PC-3 (cell line): ENCODE results near the gene DKK1. TPM values are rescaled to one million over a fixed set of nuclear protein-coding genes. Genes with fewer than 3 reads are reported as not detected.

Experiments used
- ATAC-seq: fragments of 200-7000 bp; cut with Tn5 transposase; 2 replicates; pipeline ENCODE4 v1.9.1; 2020; ENCODE audit warnings: mild to moderate bottlenecking, moderate library complexity
- BruUV-seq: library from RNA; stranded (reverse); fragments of 400-500 nt; replicated peaks from 2 replicates; lab custom pipeline; 2021; lab: Mats Ljungman, UMichigan
- CTCF ChIA-PET: fragments of 300-600 bp; sonication (Branson Sonifier 250); formaldehyde crosslinking; loops from one replicate; lab custom pipeline; 2022; ENCODE audit warnings: antibody characterized with exemption; lab: Charles Lee
- POLR2A ChIA-PET: fragments of 300-600 bp; sonication (Branson Sonifier 250); formaldehyde crosslinking; loops from one replicate; lab custom pipeline; 2022; ENCODE audit warnings: antibody characterized with exemption; ENCODE audit not compliant: unreplicated experiment; lab: Charles Lee
- DNase-seq: peaks from one replicate; pipeline ENCODE4 v3.0.0-alpha.2; 2015
- H2AFZ ChIP-seq: fragments of 300-600 bp; sonication (generic); 2 replicates; pipeline ENCODE4 v1.6.0; 2016; ENCODE audit warnings: antibody characterized with exemption, low read length
- H3F3A ChIP-seq: fragments of 300-600 bp; sonication (generic); one replicate; pipeline ENCODE4 v1.6.0; 2017; ENCODE audit warnings: antibody characterized with exemption, low read length, control low read depth, mild to moderate bottlenecking; ENCODE audit not compliant: unreplicated experiment
- H3K27ac ChIP-seq: fragments of 300-600 bp; sonication (generic); 2 replicates; pipeline ENCODE4 v1.5.1; 2016; ENCODE audit warnings: mild to moderate bottlenecking, low read length
- H3K27me3 ChIP-seq: fragments of 300-600 bp; sonication (generic); 2 replicates; pipeline ENCODE4 v1.6.1; 2016; ENCODE audit warnings: low read length, mixed read lengths
- H3K36me3 ChIP-seq: fragments of 300-600 bp; sonication (generic); 2 replicates; pipeline ENCODE4 v1.6.1; 2016; ENCODE audit warnings: low read depth, mixed run types, low read length, mixed read lengths
- H3K4me1 ChIP-seq: fragments of 300-600 bp; sonication (generic); 2 replicates; pipeline ENCODE4 v1.5.1; 2016; ENCODE audit warnings: low read length; ENCODE audit not compliant: insufficient read depth
- H3K4me2 ChIP-seq: fragments of 300-600 bp; sonication (generic); 2 replicates; pipeline ENCODE4 v1.6.0; 2016; ENCODE audit warnings: low read length
- H3K4me3 ChIP-seq: fragments of 300-600 bp; sonication (generic); 2 replicates; pipeline ENCODE4 v1.5.1; 2016; ENCODE audit warnings: mild to moderate bottlenecking, low read length, mixed read lengths
- H3K79me2 ChIP-seq: fragments of 300-600 bp; sonication (generic); 2 replicates; pipeline ENCODE4 v1.6.1; 2017; ENCODE audit warnings: low read length, mixed read lengths
- H3K9ac ChIP-seq: fragments of 300-600 bp; sonication (generic); 2 replicates; pipeline ENCODE4 v1.6.0; 2016; ENCODE audit warnings: mild to moderate bottlenecking, low read length
- H3K9me2 ChIP-seq: fragments of 300-600 bp; sonication (generic); replicated peaks from 2 replicates; pipeline ENCODE4 v1.6.1; 2016; ENCODE audit warnings: mixed run types, low read length, mixed read lengths
- H3K9me3 ChIP-seq: fragments of 300-600 bp; sonication (generic); 2 replicates; pipeline ENCODE4 v1.6.1; 2016; ENCODE audit warnings: low read length, mixed read lengths
- H4K20me1 ChIP-seq: fragments of 300-600 bp; sonication (generic); 2 replicates; pipeline ENCODE4 v1.6.1; 2016; ENCODE audit warnings: low read length, mixed read lengths
- EZH2 ChIP-seq: fragments of 300-600 bp; sonication (generic); IDR thresholded peaks from one replicate; pipeline ENCODE4 v1.6.1; 2017; ENCODE audit warnings: antibody characterized with exemption, mild to moderate bottlenecking, low read length; ENCODE audit not compliant: unreplicated experiment
- EZH2phosphoT487 ChIP-seq: fragments of 300-600 bp; sonication (generic); IDR thresholded peaks from 2 replicates; pipeline ENCODE4 v1.6.1; 2018; ENCODE audit warnings: mild to moderate bottlenecking, antibody characterized with exemption, low read length, borderline replicate concordance
- intact Hi-C: fragments of 100-400 bp; cut with micrococcal nuclease; formaldehyde crosslinking; loops from 2 replicates; pipeline ENCODE4 v1.9.0; 2023
- total RNA-seq: library from RNA; depleted of rRNA; stranded (reverse); fragments of >200 nt; gene quantifications from 2 replicates; pipeline ENCODE4 v1.2.3, GENCODE V29; 2014
- TF ChIP-seq, protein P1 (sequence below): fragments of 300-600 bp; sonication (generic); conservative IDR thresholded peaks from 2 replicates; pipeline ENCODE4 v1.5.1; 2017; ENCODE audit warnings: antibody characterized with exemption, low read depth, mild to moderate bottlenecking, low read length

Gene DKK1
- total RNA-seq, 1 experiment from 2014 or later, result 1,592 TPM

DNA sequence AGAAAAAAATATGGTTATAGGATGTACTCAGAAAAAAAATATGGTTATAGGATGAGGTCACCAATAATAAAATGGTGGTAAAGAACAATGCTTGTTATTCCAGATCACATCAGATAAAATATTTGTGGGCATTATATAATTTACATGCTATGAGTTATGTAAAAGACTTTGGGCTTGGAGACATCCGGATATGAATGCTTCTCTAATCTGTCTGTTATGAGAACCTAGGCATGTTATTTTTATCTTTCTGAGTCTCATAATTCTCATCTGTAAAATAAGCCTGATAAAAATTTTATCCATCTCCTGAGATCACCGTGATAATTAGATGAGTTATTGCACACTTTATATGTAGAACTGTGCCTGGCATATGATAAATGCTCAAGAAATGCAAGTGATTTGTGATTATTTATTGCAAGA, 37.8 kb downstream of the DKK1 start:
- ChIA-PET POLR2A (no interaction called here), CTCF (no interaction called here)
- Histone ChIP-seq H3K9me2 (no peaks in the 10 kb centered on the region), H3F3A (no peaks in the 10 kb centered on the region), H3K27ac (peak overlapping the region; percentile 3), H3K36me3 (no peaks in the 10 kb centered on the region), H4K20me1 (no peaks in the 10 kb centered on the region), H2AFZ (peak overlapping the region; percentile 2), H3K4me3 (no peak overlapping the region), H3K27me3 (no peaks in the 10 kb centered on the region), H3K9ac (no peak overlapping the region), H3K9me3 (no peaks in the 10 kb centered on the region), H3K4me2 (peak overlapping the region; percentile 27), H3K4me1 (peaks cover 27% of the 10 kb centered on the region), H3K79me2 (no peaks in the 10 kb centered on the region)
- ATAC-seq (peak; percentile 74), DNase-seq (peak; percentile 89)
- BruUV-seq, result no TSS peak
- TF ChIP-seq EZH2 (no peak), EZH2phosphoT487 (no peak)
- TF ChIP-seq, protein P1, sequence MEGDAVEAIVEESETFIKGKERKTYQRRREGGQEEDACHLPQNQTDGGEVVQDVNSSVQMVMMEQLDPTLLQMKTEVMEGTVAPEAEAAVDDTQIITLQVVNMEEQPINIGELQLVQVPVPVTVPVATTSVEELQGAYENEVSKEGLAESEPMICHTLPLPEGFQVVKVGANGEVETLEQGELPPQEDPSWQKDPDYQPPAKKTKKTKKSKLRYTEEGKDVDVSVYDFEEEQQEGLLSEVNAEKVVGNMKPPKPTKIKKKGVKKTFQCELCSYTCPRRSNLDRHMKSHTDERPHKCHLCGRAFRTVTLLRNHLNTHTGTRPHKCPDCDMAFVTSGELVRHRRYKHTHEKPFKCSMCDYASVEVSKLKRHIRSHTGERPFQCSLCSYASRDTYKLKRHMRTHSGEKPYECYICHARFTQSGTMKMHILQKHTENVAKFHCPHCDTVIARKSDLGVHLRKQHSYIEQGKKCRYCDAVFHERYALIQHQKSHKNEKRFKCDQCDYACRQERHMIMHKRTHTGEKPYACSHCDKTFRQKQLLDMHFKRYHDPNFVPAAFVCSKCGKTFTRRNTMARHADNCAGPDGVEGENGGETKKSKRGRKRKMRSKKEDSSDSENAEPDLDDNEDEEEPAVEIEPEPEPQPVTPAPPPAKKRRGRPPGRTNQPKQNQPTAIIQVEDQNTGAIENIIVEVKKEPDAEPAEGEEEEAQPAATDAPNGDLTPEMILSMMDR, result no peak
- intact Hi-C loops, result no loop called here

DNA sequence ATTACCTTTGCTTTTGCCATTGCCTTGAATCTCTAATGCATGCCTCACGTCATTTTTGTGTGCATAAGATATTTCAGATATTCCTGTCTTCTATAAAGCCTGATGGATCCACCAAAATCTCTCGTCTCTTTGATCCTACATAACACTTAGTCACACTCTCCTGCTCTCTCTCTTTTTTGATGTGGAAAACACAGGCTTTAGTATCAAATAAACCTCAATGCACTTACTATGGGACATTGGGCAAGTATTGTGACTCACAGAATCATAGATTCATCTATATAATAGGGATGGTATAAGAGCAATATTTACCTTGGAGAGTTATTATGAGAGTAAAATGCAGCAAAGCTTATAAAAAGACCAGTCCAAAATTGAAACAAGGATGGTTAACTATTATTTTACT, 39.1 kb downstream of the DKK1 start:
- intact Hi-C loops, result no loop called here
- Histone ChIP-seq H3K4me2 (no peak overlapping the region), H3K27ac (no peak overlapping the region), H3F3A (no peaks in the 10 kb centered on the region), H3K9me2 (no peaks in the 10 kb centered on the region), H3K36me3 (no peaks in the 10 kb centered on the region), H3K9ac (no peak overlapping the region), H3K4me3 (no peak overlapping the region), H4K20me1 (no peaks in the 10 kb centered on the region), H3K27me3 (no peaks in the 10 kb centered on the region), H3K79me2 (no peaks in the 10 kb centered on the region), H2AFZ (0 out of 2 replicates have a peak overlapping the region, but pooled peaks have one; percentile 4), H3K4me1 (peaks cover 27% of the 10 kb centered on the region), H3K9me3 (no peaks in the 10 kb centered on the region)
- TF ChIP-seq, protein P1, result no peak
- TF ChIP-seq EZH2phosphoT487 (no peak), EZH2 (no peak)
- peak; percentile 53 for ATAC-seq
- CTCF ChIA-PET, result no interaction called here
- POLR2A ChIA-PET, result interaction anchor here (0.7 kb wide), 1 partner anchor 47 kb away, joined by 6 read pairs; no protein-coding TSS in a partner anchor
- peak; percentile 75 for DNase-seq
- BruUV-seq, result no TSS peak

DNA sequence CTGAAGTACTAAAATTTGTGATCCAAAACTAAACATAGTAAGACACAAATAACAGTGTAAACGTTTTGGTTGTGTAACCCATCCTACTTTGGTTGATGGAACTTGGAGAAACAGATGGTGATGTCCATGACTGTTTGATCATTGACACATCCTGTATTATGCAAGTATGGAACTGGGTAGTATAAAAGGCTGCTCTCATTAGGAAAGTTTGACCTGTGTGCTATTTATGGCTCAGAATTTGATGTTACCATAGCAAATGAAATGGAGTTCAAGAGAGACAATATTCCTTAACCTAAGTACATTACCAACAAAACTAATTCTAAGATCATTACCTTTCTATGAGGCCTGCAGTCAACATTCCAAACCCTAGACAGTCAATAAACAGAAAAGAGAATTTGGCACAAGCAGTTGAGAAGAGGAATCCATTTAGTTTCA, 39.9 kb downstream of the DKK1 start:
- DNase-seq (peak; percentile 49), ATAC-seq (no peak)
- Histone ChIP-seq H3K4me1 (peaks cover 27% of the 10 kb centered on the region), H3K36me3 (no peaks in the 10 kb centered on the region), H3K9me2 (no peaks in the 10 kb centered on the region), H3K4me2 (no peak overlapping the region), H3K27ac (no peak overlapping the region), H2AFZ (0 out of 2 replicates have a peak overlapping the region, but pooled peaks have one; percentile 1), H3K9ac (no peak overlapping the region), H3K4me3 (no peak overlapping the region), H3K79me2 (no peaks in the 10 kb centered on the region), H3F3A (no peaks in the 10 kb centered on the region), H3K9me3 (no peaks in the 10 kb centered on the region), H4K20me1 (no peaks in the 10 kb centered on the region), H3K27me3 (no peaks in the 10 kb centered on the region)
- POLR2A ChIA-PET, result interaction anchor here (0.5 kb wide), 1 partner anchor 39 kb away, joined by 6 read pairs; no protein-coding TSS in a partner anchor
- no TSS peak for BruUV-seq
- CTCF ChIA-PET, result no interaction called here
- TF ChIP-seq, protein P1, result no peak
- no peak for TF ChIP-seq EZH2phosphoT487
- TF ChIP-seq EZH2, result no peak
- intact Hi-C loops, result no loop called here
